Measurements from ENCODE around the gene USP40.

Gene USP40

DNA sequence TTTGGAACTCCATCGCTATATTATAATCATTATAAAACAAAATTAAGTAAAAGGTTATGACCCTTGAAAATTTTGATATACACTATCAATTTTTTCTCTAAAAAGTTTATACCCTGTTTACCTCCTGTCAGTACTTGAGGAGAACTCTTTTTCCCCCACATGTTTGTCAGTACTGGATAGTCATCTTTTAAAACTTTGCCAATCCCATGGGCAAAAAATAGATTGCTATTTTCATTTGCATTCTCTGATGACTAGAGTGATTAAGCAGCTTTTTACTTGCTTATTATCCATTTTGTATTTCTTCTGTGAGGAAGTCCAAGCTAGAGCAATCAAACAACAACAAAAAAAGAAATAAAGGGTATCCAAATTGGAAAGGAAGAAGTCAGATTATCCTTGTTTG is 135.9 kb downstream of the USP40 start:
- DNase-seq (ENCODE audit: low read depth in 1 of 2, low spot score in 1 of 2): no peak

DNA sequence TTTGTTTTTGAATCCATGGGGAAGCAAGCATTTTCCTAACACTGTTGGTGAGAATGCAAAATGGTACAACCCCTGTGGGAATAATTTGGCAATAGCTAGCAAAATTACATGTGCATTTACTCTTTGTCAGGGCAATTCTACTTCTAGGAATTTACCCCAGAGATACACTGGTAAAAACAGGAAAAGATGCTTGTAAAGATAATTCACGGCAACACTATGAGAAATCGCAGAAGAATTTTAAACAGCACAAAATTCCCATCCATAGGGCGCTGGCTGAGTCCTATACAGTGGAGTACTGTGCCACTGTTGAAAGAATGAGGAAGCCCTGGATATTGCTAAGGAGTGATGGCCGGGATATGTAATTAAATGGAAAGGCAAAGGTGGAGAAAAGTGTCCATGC is 136.5 kb downstream of the USP40 start:
- DNase-seq (ENCODE audit: low read depth in 1 of 2, low spot score in 1 of 2): no peak

DNA sequence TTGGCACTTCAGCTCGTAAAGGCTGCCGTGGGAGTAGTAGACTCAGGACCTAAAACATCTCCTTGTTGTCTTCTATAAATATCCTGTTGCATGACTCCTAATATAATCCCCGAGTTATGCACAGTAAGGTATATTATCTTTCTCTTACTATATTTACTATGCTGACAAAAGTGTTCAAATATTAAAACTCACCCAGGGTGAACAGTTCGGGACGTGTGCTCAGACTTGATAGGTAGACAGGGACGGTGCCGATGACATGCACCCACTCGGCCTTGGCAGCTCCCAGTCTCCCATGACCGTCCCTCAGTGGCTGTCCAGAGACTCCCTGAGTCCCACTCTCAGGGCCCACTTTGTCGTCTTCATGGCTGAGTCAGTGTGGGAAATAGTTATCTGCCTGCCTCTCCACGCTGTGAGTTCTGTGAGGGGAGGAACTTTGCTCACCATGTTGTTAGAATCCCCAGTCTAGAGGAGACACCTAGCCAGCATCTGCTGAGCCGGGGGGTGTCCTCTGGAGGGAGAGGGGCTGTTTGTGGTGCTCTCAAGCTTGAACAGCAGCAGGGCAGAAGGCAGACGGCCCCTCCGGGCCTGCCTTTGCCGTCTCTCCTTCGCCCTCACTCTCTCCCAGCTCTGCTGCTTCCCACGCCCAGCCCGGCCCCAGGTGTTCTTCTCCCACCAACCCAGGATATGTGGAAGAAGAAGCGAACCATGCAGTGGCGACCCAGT is 137.2 kb downstream of the USP40 start:
- DNase-seq (ENCODE audit: low read depth in 1 of 2, low spot score in 1 of 2): no peak

DNA sequence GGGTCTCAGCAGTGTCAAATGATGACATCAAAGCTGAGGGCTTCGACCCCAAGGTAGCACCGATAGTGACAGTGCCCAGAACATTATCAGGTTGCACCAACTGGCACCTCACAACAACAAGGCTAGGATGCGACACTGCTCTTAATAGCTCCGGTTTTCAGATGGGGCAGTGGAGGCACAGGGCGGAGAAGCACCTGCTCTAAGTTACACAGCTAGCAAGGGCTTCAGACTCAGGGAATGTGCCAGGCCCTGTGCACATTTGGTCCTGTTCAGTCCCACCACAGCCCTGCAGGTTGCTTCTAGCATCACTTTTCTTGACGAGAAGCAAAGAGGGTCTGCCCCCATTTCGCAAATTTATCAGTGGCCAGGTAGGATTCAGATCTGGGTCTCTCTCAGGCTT is 138.1 kb downstream of the USP40 start:
- no peak for DNase-seq (ENCODE audit: low read depth in 1 of 2, low spot score in 1 of 2)

DNA sequence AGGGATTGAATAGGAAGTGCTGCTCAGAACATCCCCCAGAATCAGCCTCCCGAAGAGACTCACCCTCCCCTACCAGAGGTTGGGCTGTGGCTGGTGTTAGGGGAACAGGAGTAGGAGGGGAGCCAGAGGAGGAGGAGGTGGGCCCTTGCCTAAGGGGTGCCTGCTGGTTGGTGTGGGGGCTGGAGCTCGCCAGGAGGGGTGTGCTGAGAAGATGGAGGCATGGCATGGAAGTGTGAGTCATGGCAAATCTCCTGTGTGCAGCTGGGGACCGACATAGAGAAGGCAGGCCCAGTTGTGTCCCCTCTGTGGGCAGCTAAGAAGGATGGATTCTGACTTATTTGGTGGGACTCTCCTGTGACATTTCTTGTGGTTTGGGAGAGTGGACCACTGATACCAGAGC is 138.6 kb downstream of the USP40 start:
- DNase-seq (ENCODE audit: low read depth in 1 of 2, low spot score in 1 of 2): no peak

DNA sequence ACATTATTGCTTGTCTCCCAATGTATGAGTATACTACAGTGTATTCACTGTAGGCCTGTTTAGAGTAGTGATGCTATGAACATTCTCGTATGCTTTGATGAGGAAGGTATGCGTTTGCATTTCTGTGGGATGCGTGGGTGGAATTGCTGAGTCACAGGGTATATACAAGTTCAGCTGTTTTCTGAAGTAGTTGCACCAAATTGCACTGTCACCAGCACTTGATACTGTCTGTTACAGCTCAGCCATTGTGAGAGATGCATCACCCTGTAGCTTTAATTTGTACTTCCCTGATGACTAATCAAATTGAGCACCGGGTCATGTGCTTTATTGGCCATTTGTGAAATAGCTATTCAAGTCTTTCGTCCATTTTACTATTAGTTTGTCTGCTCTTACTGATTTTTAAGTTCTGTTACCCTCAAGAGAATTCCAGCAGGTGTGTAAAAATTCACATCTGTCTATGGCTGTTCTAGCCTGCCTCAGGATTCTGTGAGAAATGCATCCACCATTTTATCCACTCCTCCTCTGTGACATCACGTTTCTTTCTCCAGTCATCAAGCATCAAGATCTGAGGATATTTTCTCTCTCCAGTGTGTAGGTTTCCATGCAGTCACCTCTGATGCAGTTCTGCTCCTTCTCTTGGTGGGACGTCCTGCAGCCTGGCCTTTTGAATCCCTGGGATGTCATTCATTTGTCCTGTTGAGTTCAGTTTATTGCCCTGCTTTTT is 139.8 kb downstream of the USP40 start:
- DNase-seq (ENCODE audit: low read depth in 1 of 2, low spot score in 1 of 2): peak in 1 of 2 donors; percentile 40
